GM11168 (cell line): ENCODE data around the gene RANBP1.
"Not testable (repeated sequence)": the region's sequence is repeated elsewhere in the genome, so short reads cannot be mapped to it uniquely, and the experiment has no call there.

Source experiments
- in situ Hi-C: fragments of 300-500 bp; cut with MboI; formaldehyde crosslinking; loops from one replicate; pipeline ENCODE4 v1.12.0; 2022; ENCODE audit warnings: low sequenced_read_pairs; ENCODE audit not compliant: unreplicated experiment

Gene RANBP1

GRCh38 chr22:20115691-20116375 lies at the start of gene RANBP1:
TSS of gene RANBP1 (plus strand) at chr22:20116104. CDS start at chr22:20116185, 81 bp downstream.
- in situ Hi-C loops, result no loop called here

- in situ Hi-C loops, result no loop called here
These were observed 49.1 kb upstream of the RANBP1 start for GRCh38 chr22:20066617-20067383.

GRCh38 chr22:20067384-20067682 lies 48.6 kb upstream of the RANBP1 start:
- in situ Hi-C loops, result not testable (repeated sequence)

- in situ Hi-C loops, result no loop called here
These were observed 47.3 kb upstream of the RANBP1 start for GRCh38 chr22:20068640-20069039.

GRCh38 chr22:20069331-20070042 lies 46.4 kb upstream of the RANBP1 start:
- in situ Hi-C loops, result no loop called here

- in situ Hi-C loops, result no loop called here
These were observed 44.4 kb upstream of the RANBP1 start for GRCh38 chr22:20071524-20071972.

- in situ Hi-C loops, result no loop called here
These were observed 39.2 kb upstream of the RANBP1 start for GRCh38 chr22:20076627-20077172.

- in situ Hi-C loops, result no loop called here
These were observed 36.0 kb upstream of the RANBP1 start, which contains the start of gene DGCR8 for GRCh38 chr22:20079745-20080444. TSS of gene DGCR8 (plus strand) at chr22:20080241. CDS start at chr22:20085964, 5,723 bp downstream.

- in situ Hi-C loops, result no loop called here
These were observed 35.5 kb upstream of the RANBP1 start for GRCh38 chr22:20080445-20080775.

GRCh38 chr22:20080776-20081654 lies 34.9 kb upstream of the RANBP1 start:
- in situ Hi-C loops, result no loop called here

- in situ Hi-C loops, result no loop called here
These were observed 32.6 kb upstream of the RANBP1 start for GRCh38 chr22:20083157-20083890.

- in situ Hi-C loops, result no loop called here
These were observed 31.9 kb upstream of the RANBP1 start for GRCh38 chr22:20083891-20084546.

GRCh38 chr22:20084547-20085413 lies 31.1 kb upstream of the RANBP1 start:
- in situ Hi-C loops, result no loop called here

GRCh38 chr22:20085651-20086050 lies 30.3 kb upstream of the RANBP1 start:
- in situ Hi-C loops, result no loop called here

GRCh38 chr22:20086101-20086599 lies 29.8 kb upstream of the RANBP1 start:
- in situ Hi-C loops, result no loop called here

GRCh38 chr22:20086763-20087162 lies 29.1 kb upstream of the RANBP1 start:
- in situ Hi-C loops, result no loop called here
